A673 (cell line): Measurements from ENCODE around the gene SBK1. TPM values are rescaled to one million over a fixed set of nuclear protein-coding genes. Genes with fewer than 3 reads are reported as not detected.

Experiments used
- BruUV-seq: library from RNA; stranded (reverse); fragments of 400-500 nt; replicated peaks from 2 replicates; lab custom pipeline; 2021; lab: Mats Ljungman, UMichigan
- CTCF ChIA-PET: fragments of 300-600 bp; sonication (Branson Sonifier 250); formaldehyde crosslinking; loops from one replicate; lab custom pipeline; 2022; ENCODE audit warnings: antibody characterized with exemption; lab: Charles Lee
- POLR2A ChIA-PET: fragments of 300-600 bp; sonication (Branson Sonifier 250); formaldehyde crosslinking; loops from one replicate; lab custom pipeline; 2022; ENCODE audit warnings: antibody characterized with exemption; ENCODE audit not compliant: low non-redundant PET; lab: Charles Lee
- DNase-seq: peaks from one replicate; pipeline ENCODE4 v3.0.0-alpha.2; 2015; ENCODE audit warnings: low spot score
- H3K27ac ChIP-seq: fragments of 200-600 bp; sonication (generic); 2 replicates; pipeline ENCODE4 v1.5.1; 2016; ENCODE audit warnings: mixed run types, low read depth, mild to moderate bottlenecking, mixed read lengths, antibody characterized with exemption, low read length; ENCODE audit not compliant: poor library complexity, severe bottlenecking
- H3K27me3 ChIP-seq: fragments of 200-600 bp; sonication (generic); replicated peaks from 2 replicates; pipeline ENCODE4 v1.6.1; 2017; ENCODE audit warnings: mixed run types, low read depth, mild to moderate bottlenecking, mixed read lengths, antibody characterized with exemption, low read length; ENCODE audit not compliant: insufficient read depth, poor library complexity
- H3K36me3 ChIP-seq: fragments of 200-600 bp; sonication (generic); 2 replicates; pipeline ENCODE4 v1.6.1; 2016; ENCODE audit warnings: mixed run types, mild to moderate bottlenecking, mixed read lengths, antibody characterized with exemption, low read length; ENCODE audit not compliant: insufficient read depth, poor library complexity, severe bottlenecking
- H3K4me1 ChIP-seq: fragments of 200-600 bp; sonication (generic); 2 replicates; pipeline ENCODE4 v1.6.1; 2017; ENCODE audit warnings: mixed run types, mild to moderate bottlenecking, mixed read lengths, antibody characterized with exemption, low read length; ENCODE audit not compliant: insufficient read depth, poor library complexity, severe bottlenecking
- H3K4me3 ChIP-seq: fragments of 200-600 bp; sonication (generic); 2 replicates; pipeline ENCODE4 v1.5.1; 2016; ENCODE audit warnings: low read depth, mixed run types, mild to moderate bottlenecking, mixed read lengths, low read length; ENCODE audit not compliant: poor library complexity, severe bottlenecking
- H3K9me3 ChIP-seq: fragments of 200-600 bp; sonication (generic); 2 replicates; pipeline ENCODE4 v1.6.1; 2016; ENCODE audit warnings: mixed run types, low read depth, mild to moderate bottlenecking, mixed read lengths, antibody characterized with exemption, low read length; ENCODE audit not compliant: poor library complexity, severe bottlenecking
- CTCF ChIP-seq: fragments of 300-800, 200-600 bp; sonication (generic); conservative IDR thresholded peaks from 2 replicates; pipeline ENCODE4 v1.5.1; 2017; ENCODE audit warnings: low read depth, mild to moderate bottlenecking, antibody characterized with exemption, low read length, moderate library complexity, mixed read lengths
- EZH2 ChIP-seq: fragments of 200-600 bp; sonication (generic); IDR thresholded peaks from 2 replicates; pipeline ENCODE4 v1.6.1; 2017; ENCODE audit warnings: borderline replicate concordance, low read depth, mild to moderate bottlenecking, mixed read lengths, antibody characterized with exemption, low read length; ENCODE audit not compliant: poor library complexity, severe bottlenecking
- intact Hi-C: fragments of 100-400 bp; cut with micrococcal nuclease; formaldehyde crosslinking; loops from one replicate; pipeline ENCODE4 v1.10.0; 2022; ENCODE audit not compliant: unreplicated experiment
- total RNA-seq: library from RNA; stranded (reverse); gene quantifications from 2 replicates; pipeline ENCODE4 v1.2.3, GENCODE V29; 2021

The SBK1 gene
- total RNA-seq, 1 experiment from 2014 or later = 22.2 TPM

- H3K36me3 ChIP-seq = no peaks in the 10 kb centered on the region
- CTCF ChIA-PET = no interaction called here
- no peaks in the 10 kb centered on the region for H3K27me3 ChIP-seq
- POLR2A ChIA-PET = interaction anchor here (0.6 kb wide), 1 partner anchor 112 kb away, joined by 4 read pairs; no protein-coding TSS in a partner anchor
- no peaks in the 10 kb centered on the region for H3K4me1 ChIP-seq
- intact Hi-C loops = no loop called here
- no TSS peak for BruUV-seq
- H3K4me3 ChIP-seq = no peak overlapping the region
- TF ChIP-seq EZH2 (no peak), CTCF (no peak)
- DNase-seq = no peak
- no peak overlapping the region for H3K27ac ChIP-seq
- no peaks in the 10 kb centered on the region for H3K9me3 ChIP-seq
Measured at GRCh38 chr16:28254158-28254557, 38.2 kb upstream of the SBK1 start.

GRCh38 chr16:28255838-28256237 is 36.5 kb upstream of the SBK1 start:
- TF ChIP-seq CTCF (no peak), EZH2 (no peak)
- H3K9me3 ChIP-seq = no peaks in the 10 kb centered on the region
- no peaks in the 10 kb centered on the region for H3K36me3 ChIP-seq
- H3K4me3 ChIP-seq = no peak overlapping the region
- ChIA-PET CTCF (no interaction called here), POLR2A (no interaction called here)
- intact Hi-C loops = no loop called here
- H3K4me1 ChIP-seq = no peaks in the 10 kb centered on the region
- no peak for DNase-seq
- no peaks in the 10 kb centered on the region for H3K27me3 ChIP-seq
- no peak overlapping the region for H3K27ac ChIP-seq
- no TSS peak for BruUV-seq

- TF ChIP-seq EZH2 (no peak), CTCF (no peak)
- ChIA-PET CTCF (no interaction called here), POLR2A (no interaction called here)
- no TSS peak for BruUV-seq
- H3K27me3 ChIP-seq = no peaks in the 10 kb centered on the region
- intact Hi-C loops = no loop called here
- no peaks in the 10 kb centered on the region for H3K4me1 ChIP-seq
- H3K9me3 ChIP-seq = no peaks in the 10 kb centered on the region
- H3K4me3 ChIP-seq = no peak overlapping the region
- H3K36me3 ChIP-seq = no peaks in the 10 kb centered on the region
- H3K27ac ChIP-seq = no peak overlapping the region
- no peak for DNase-seq
Measured at GRCh38 chr16:28257256-28257655, 35.1 kb upstream of the SBK1 start.
